ENCODE measurements around the gene PCNX2.

DNA sequence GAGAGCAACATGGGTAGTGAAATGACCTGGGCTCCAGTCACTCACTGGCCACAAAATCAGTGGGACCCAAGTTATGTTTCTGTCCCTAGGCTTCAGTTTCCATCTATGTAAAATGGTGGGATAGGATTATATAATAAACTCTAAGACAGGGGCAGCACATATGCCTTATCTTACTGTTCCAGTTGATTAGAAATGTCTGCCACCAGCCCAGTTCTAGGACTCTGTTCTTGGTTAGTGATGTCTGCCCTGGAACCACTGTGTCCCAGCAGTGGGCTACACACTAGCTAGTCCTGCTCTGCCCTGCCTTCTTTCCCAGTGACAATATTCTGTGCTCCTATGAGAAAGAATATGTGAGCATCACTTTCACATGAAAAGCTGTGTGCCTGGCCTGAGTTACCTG is 138.3 kb downstream of the PCNX2 start:
- TF ChIP-seq CTCF (tag by site-specific recombination; IDR thresholded peaks at IDR 0.05) = no peak
- no peak for TF ChIP-seq ZNF629 (tag by site-specific recombination; IDR thresholded peaks at IDR 0.05)
- TF ChIP-seq SP2 (tag by site-specific recombination; IDR thresholded peaks at IDR 0.05) = no peak
